D341Med (cell line): Measurements from ENCODE around the gene PARM1.

ENCODE experiments used
- DNase-seq: peaks from one replicate; pipeline ENCODE4 v3.0.0; 2012; ENCODE audit warnings: low spot score

The PARM1 gene

GRCh38 chr4:75081561-75081960 is 148.6 kb downstream of the PARM1 start:
- no peak for DNase-seq

- DNase-seq: no peak
Measured at GRCh38 chr4:75087416-75087815, 154.5 kb downstream of the PARM1 start.

- DNase-seq: no peak
Measured at GRCh38 chr4:75087865-75088264, 154.9 kb downstream of the PARM1 start.

GRCh38 chr4:75089206-75089605 is 156.3 kb downstream of the PARM1 start:
- DNase-seq: no peak

- no peak for DNase-seq
Measured at GRCh38 chr4:75099321-75099720, 166.4 kb downstream of the PARM1 start.
